OCI-LY3 (cell line): ENCODE measurements around the gene TMEM132A.
A peak's percentile ranks its signal among the peaks of the same experiment; 100 is the strongest.

ENCODE experiments used
- H2AFZ ChIP-seq: fragments of 200-600, 300-600 bp; shearing (Covaris generic); 2 replicates; pipeline ENCODE4 v1.6.0; 2014; ENCODE audit warnings: antibody characterized with exemption, low read depth, low read length
- H3K27ac ChIP-seq: fragments of 200-600, 300-600 bp; sonication (generic); 2 replicates; pipeline ENCODE4 v1.5.1; 2014; ENCODE audit warnings: mild to moderate bottlenecking, low read length, moderate library complexity, mixed read lengths
- H3K27me3 ChIP-seq: fragments of 200-600, 300-600 bp; sonication (generic); 2 replicates; pipeline ENCODE4 v1.6.1; 2014; ENCODE audit warnings: low read depth, low read length, mixed read lengths
- H3K36me3 ChIP-seq: fragments of 200-600, 300-600 bp; sonication (generic); replicated peaks from 2 replicates; pipeline ENCODE3; 2014; ENCODE audit warnings: low read depth, low read length, mixed read lengths
- H3K4me1 ChIP-seq: fragments of 300-600, 200-600 bp; sonication (generic); 2 replicates; pipeline ENCODE4 v1.6.1; 2014; ENCODE audit warnings: low read length, mixed read lengths
- H3K4me2 ChIP-seq: fragments of 200-600, 300-600 bp; sonication (generic); 2 replicates; pipeline ENCODE4 v1.6.1; 2014; ENCODE audit warnings: low read length, mixed read lengths
- H3K4me3 ChIP-seq: fragments of 300-600, 200-600 bp; sonication (generic); 2 replicates; pipeline ENCODE4 v1.5.1; 2014; ENCODE audit warnings: antibody characterized with exemption, mild to moderate bottlenecking, low read length, moderate library complexity
- H3K79me2 ChIP-seq: fragments of 300-600, 200-600 bp; shearing (Covaris generic); 2 replicates; pipeline ENCODE4 v1.6.1; 2014; ENCODE audit warnings: mild to moderate bottlenecking, low read length, mixed read lengths
- H3K9ac ChIP-seq: fragments of 300-600, 200-600 bp; shearing (Covaris generic); 2 replicates; pipeline ENCODE4 v1.6.0; 2014; ENCODE audit warnings: mild to moderate bottlenecking, low read length, moderate library complexity
- H3K9me3 ChIP-seq: fragments of 200-600, 300-600 bp; shearing (Covaris generic); 2 replicates; pipeline ENCODE4 v1.6.1; 2014; ENCODE audit warnings: low read length, mixed read lengths; ENCODE audit not compliant: insufficient read depth
- H4K20me1 ChIP-seq: fragments of 200-600, 300-600 bp; sonication (generic); 2 replicates; pipeline ENCODE4 v1.6.1; 2016; ENCODE audit warnings: low read length, mixed read lengths; ENCODE audit not compliant: insufficient read depth
- CTCF ChIP-seq: fragments of 200-600, 300-600 bp; sonication (generic); IDR thresholded peaks from 2 replicates; pipeline ENCODE4 v1.5.1; 2014; ENCODE audit warnings: antibody characterized with exemption, low read length, low read depth
- EZH2phosphoT487 ChIP-seq: fragments of 200-600 bp; shearing (Covaris generic); IDR thresholded peaks from 2 replicates; pipeline ENCODE4 v1.6.1; 2018; ENCODE audit warnings: antibody characterized with exemption, mixed run types, low read depth

Gene TMEM132A

GRCh38 chr11:60966890-60967289 is 42.6 kb downstream of the TMEM132A start:
- H3K9ac ChIP-seq = no peak overlapping the region
- H3K4me2 ChIP-seq = no peak overlapping the region
- H3K27ac ChIP-seq = no peak overlapping the region
- H3K27me3 ChIP-seq = peaks cover 17% of the 10 kb centered on the region
- TF ChIP-seq CTCF (no peak), EZH2phosphoT487 (no peak)
- no peak overlapping the region for H2AFZ ChIP-seq
- no peaks in the 10 kb centered on the region for H4K20me1 ChIP-seq
- H3K4me1 ChIP-seq = peaks cover 14% of the 10 kb centered on the region
- H3K9me3 ChIP-seq = peaks cover 6% of the 10 kb centered on the region; the same call in 1 of the 2 replicates
- no peaks in the 10 kb centered on the region for H3K36me3 ChIP-seq
- no peak overlapping the region for H3K4me3 ChIP-seq
- no peaks in the 10 kb centered on the region for H3K79me2 ChIP-seq

- Histone ChIP-seq H3K27me3 (peaks cover 23% of the 10 kb centered on the region), H3K27ac (no peak overlapping the region), H3K36me3 (no peaks in the 10 kb centered on the region), H4K20me1 (no peaks in the 10 kb centered on the region), H3K9me3 (peaks cover 6% of the 10 kb centered on the region; the same call in 1 of the 2 replicates), H3K4me3 (no peak overlapping the region), H3K9ac (no peak overlapping the region), H3K4me2 (no peak overlapping the region), H3K4me1 (peaks cover 14% of the 10 kb centered on the region), H3K79me2 (no peaks in the 10 kb centered on the region), H2AFZ (no peak overlapping the region)
- no peak for TF ChIP-seq EZH2phosphoT487
- no peak for TF ChIP-seq CTCF
These were observed 44.0 kb downstream of the TMEM132A start for GRCh38 chr11:60968223-60968622.

GRCh38 chr11:60970369-60970774 is 46.1 kb downstream of the TMEM132A start:
- TF ChIP-seq EZH2phosphoT487 (no peak), CTCF (peak; percentile 99)
- no peak overlapping the region for H3K27ac ChIP-seq
- H3K4me1 ChIP-seq = peaks cover 14% of the 10 kb centered on the region
- H3K36me3 ChIP-seq = no peaks in the 10 kb centered on the region
- peak overlapping the region; percentile 73; the same call in 1 of the 2 replicates for H2AFZ ChIP-seq
- H3K4me2 ChIP-seq = peak overlapping the region; percentile 61
- H3K79me2 ChIP-seq = no peaks in the 10 kb centered on the region
- no peak overlapping the region for H3K9ac ChIP-seq
- peaks cover 23% of the 10 kb centered on the region for H3K27me3 ChIP-seq
- H4K20me1 ChIP-seq = no peaks in the 10 kb centered on the region
- H3K9me3 ChIP-seq = peaks cover 6% of the 10 kb centered on the region; the same call in 1 of the 2 replicates
- H3K4me3 ChIP-seq = peak overlapping the region; percentile 50

- Histone ChIP-seq H3K27ac (no peak overlapping the region), H2AFZ (peak overlapping the region; percentile 73; the same call in 1 of the 2 replicates), H3K9me3 (peaks cover 6% of the 10 kb centered on the region; the same call in 1 of the 2 replicates), H4K20me1 (no peaks in the 10 kb centered on the region), H3K4me3 (no peak overlapping the region), H3K27me3 (peaks cover 23% of the 10 kb centered on the region), H3K4me1 (peaks cover 14% of the 10 kb centered on the region), H3K4me2 (peak overlapping the region; percentile 61), H3K79me2 (no peaks in the 10 kb centered on the region), H3K36me3 (no peaks in the 10 kb centered on the region), H3K9ac (no peak overlapping the region)
- no peak for TF ChIP-seq CTCF
- TF ChIP-seq EZH2phosphoT487 = no peak
These were observed 46.6 kb downstream of the TMEM132A start for GRCh38 chr11:60970890-60971289.
